ENCODE measurements around the gene IFT122.
"Not testable (repeated sequence)": the region's sequence is repeated elsewhere in the genome, so short reads cannot be mapped to it uniquely, and the experiment has no call there.

The IFT122 gene

DNA sequence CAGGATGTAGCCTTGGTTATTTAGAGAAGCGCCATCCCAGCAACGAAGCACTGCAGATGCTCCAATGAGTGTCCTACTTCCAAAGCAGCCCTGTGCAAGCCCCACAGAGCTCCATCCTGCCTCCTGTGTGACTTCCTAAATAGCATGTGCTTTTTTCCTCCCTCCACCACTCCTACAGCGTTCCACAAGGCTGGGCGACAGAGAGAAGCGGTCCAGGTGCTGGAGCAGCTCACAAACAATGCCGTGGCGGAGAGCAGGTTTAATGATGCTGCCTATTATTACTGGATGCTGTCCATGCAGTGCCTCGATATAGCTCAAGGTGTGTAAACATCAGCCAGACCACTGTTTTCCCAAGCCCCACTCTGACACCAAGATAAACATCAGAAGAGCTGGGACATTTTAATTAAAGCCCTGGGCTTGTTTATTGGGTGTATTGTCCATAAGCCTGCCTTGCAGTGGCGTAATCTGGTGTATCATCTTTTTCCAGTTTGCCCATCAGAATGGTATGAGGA, 66.3 kb downstream of the IFT122 start:
- Histone ChIP-seq H2AFZ (ENCODE audit: low read length, unreplicated experiment) (no peak overlapping the region), H3K36me3 (ENCODE audit: insufficient read depth, low read length) (0 out of 2 replicates have a peak, but pooled peaks cover 6% of the 10 kb centered on the region), H3K4me3 (ENCODE audit: low read depth, low read length) (no peak overlapping the region), H3K4me1 (ENCODE audit: control insufficient read depth, insufficient read depth, low read length, unreplicated experiment) (no peaks in the 10 kb centered on the region), H3K79me2 (ENCODE audit: control insufficient read depth, insufficient read depth, low read length, unreplicated experiment) (no peaks in the 10 kb centered on the region), H3K27ac (ENCODE audit: low read depth, low read length) (no peak overlapping the region), H3K27me3 (ENCODE audit: insufficient read depth, low read length) (no peaks in the 10 kb centered on the region)

DNA sequence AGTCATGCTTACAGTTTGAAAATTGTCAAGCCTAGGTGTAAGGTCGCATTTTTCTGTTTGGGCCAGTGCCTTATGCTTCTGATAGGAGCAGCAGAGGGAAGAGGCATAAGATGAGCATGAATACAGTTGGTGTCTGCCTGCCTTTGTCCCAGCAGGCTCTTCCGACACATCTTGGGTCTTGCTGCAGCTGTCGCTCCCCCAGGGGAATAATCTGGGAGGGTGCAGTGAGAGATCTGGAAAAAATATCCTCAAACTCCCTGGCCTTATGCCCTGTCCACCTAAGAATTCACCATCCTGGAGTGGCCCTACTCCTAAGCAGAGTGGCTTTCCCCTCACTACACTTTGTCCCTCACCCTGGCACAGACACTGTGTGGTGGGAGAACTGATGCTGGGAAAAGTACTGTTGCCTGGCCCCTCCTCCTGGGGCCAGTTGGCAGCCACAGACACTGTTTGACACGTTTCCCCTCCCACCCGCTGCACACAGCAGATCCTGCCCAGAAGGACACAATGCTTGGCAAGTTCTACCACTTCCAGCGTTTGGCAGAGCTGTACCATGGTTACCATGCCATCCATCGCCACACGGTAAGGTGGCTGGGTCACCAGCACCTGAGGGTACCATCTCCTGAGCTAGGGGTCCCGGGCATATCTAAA, 67.3 kb downstream of the IFT122 start:
- Histone ChIP-seq H3K27ac (ENCODE audit: low read depth, low read length) (no peak overlapping the region), H3K4me3 (ENCODE audit: low read depth, low read length) (no peak overlapping the region), H3K36me3 (ENCODE audit: insufficient read depth, low read length) (0 out of 2 replicates have a peak, but pooled peaks cover 6% of the 10 kb centered on the region), H3K79me2 (ENCODE audit: control insufficient read depth, insufficient read depth, low read length, unreplicated experiment) (no peaks in the 10 kb centered on the region), H2AFZ (ENCODE audit: low read length, unreplicated experiment) (no peak overlapping the region), H3K4me1 (ENCODE audit: control insufficient read depth, insufficient read depth, low read length, unreplicated experiment) (no peaks in the 10 kb centered on the region), H3K27me3 (ENCODE audit: insufficient read depth, low read length) (no peaks in the 10 kb centered on the region)

DNA sequence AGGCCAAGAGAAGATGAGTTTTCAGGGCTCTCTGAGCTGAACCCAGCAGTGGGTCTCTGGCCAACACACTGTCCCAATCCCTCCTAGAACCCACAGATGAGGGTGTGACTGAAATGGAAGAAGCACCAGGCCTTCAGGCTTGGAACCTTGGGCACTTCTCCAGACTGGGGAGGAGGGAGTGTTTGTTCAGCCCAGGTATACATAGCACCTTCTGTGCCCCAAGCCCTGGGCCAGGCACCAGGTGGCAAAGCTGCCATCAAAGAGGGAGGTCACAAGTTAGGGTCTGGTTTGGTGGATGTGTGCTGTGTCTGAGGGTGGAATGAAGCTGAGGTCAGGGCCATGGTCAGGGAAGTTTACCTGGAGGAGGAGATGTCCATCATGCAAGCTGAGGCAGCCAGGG, 72.6 kb downstream of the IFT122 start:
- Histone ChIP-seq H2AFZ (ENCODE audit: low read length, unreplicated experiment) (no peak overlapping the region), H3K27me3 (ENCODE audit: insufficient read depth, low read length) (no peaks in the 10 kb centered on the region), H3K79me2 (ENCODE audit: control insufficient read depth, insufficient read depth, low read length, unreplicated experiment) (no peaks in the 10 kb centered on the region), H3K27ac (ENCODE audit: low read depth, low read length) (no peak overlapping the region), H3K4me3 (ENCODE audit: low read depth, low read length) (no peak overlapping the region), H3K36me3 (ENCODE audit: insufficient read depth, low read length) (no peaks in the 10 kb centered on the region), H3K4me1 (ENCODE audit: control insufficient read depth, insufficient read depth, low read length, unreplicated experiment) (no peaks in the 10 kb centered on the region)

DNA sequence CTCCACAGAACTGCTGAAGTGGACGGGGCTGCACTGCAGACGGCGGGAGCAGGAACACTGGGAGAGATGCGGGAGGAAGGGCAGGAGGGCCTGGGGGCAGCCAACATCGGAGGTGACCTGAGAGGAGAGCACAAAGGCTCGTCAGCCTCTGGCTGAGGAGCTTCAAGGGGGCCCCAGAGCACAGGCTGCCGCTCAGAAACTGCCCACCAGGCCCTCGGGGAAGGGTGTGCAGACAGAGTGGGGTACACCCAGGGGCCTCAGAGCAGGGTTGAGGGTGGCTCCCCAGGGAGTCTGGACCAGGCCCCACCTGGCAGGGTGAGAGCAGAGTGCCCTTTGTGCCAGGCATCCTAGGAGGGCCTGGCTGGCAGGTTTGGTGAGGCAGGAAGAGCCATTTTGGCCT, 73.7 kb downstream of the IFT122 start:
- Histone ChIP-seq H3K27me3 (ENCODE audit: insufficient read depth, low read length) (no peaks in the 10 kb centered on the region), H3K36me3 (ENCODE audit: insufficient read depth, low read length) (no peaks in the 10 kb centered on the region)

GRCh38 chr3:129514110-129514509, 74.1 kb downstream of the IFT122 start:
- no peaks in the 10 kb centered on the region for H3K4me1 ChIP-seq (ENCODE audit: control insufficient read depth, insufficient read depth, low read length, unreplicated experiment)
- H3K4me3 ChIP-seq (ENCODE audit: low read depth, low read length): no peak overlapping the region
- H3K79me2 ChIP-seq (ENCODE audit: control insufficient read depth, insufficient read depth, low read length, unreplicated experiment): no peaks in the 10 kb centered on the region
- H3K27ac ChIP-seq (ENCODE audit: low read depth, low read length): no peak overlapping the region
- no peak overlapping the region for H2AFZ ChIP-seq (ENCODE audit: low read length, unreplicated experiment)
- no peaks in the 10 kb centered on the region for H3K27me3 ChIP-seq (ENCODE audit: insufficient read depth, low read length)
- no peaks in the 10 kb centered on the region for H3K36me3 ChIP-seq (ENCODE audit: insufficient read depth, low read length)

More for the DNA sequence above, 73.7 kb downstream of the IFT122 start:
- Histone ChIP-seq H3K4me1 (ENCODE audit: control insufficient read depth, insufficient read depth, low read length, unreplicated experiment) (no peaks in the 10 kb centered on the region), H3K79me2 (ENCODE audit: control insufficient read depth, insufficient read depth, low read length, unreplicated experiment) (no peaks in the 10 kb centered on the region), H3K27ac (ENCODE audit: low read depth, low read length) (no peak overlapping the region), H2AFZ (ENCODE audit: low read length, unreplicated experiment) (no peak overlapping the region), H3K4me3 (ENCODE audit: low read depth, low read length) (no peak overlapping the region)

- Histone ChIP-seq H3K4me3 (ENCODE audit: low read depth, low read length) (no peak overlapping the region), H3K27ac (ENCODE audit: low read depth, low read length) (no peak overlapping the region), H3K79me2 (ENCODE audit: control insufficient read depth, insufficient read depth, low read length, unreplicated experiment) (no peaks in the 10 kb centered on the region), H3K27me3 (ENCODE audit: insufficient read depth, low read length) (no peaks in the 10 kb centered on the region), H3K36me3 (ENCODE audit: insufficient read depth, low read length) (no peaks in the 10 kb centered on the region), H3K4me1 (ENCODE audit: control insufficient read depth, insufficient read depth, low read length, unreplicated experiment) (no peaks in the 10 kb centered on the region), H2AFZ (ENCODE audit: low read length, unreplicated experiment) (no peak overlapping the region)
These were observed 74.5 kb downstream of the IFT122 start for GRCh38 chr3:129514563-129514962.

- not testable (repeated sequence) for H3K36me3 ChIP-seq (ENCODE audit: insufficient read depth, low read length); H3K27ac ChIP-seq (ENCODE audit: low read depth, low read length); H2AFZ ChIP-seq (ENCODE audit: low read length, unreplicated experiment); H3K4me1 ChIP-seq (ENCODE audit: control insufficient read depth, insufficient read depth, low read length, unreplicated experiment); H3K4me3 ChIP-seq (ENCODE audit: low read depth, low read length); H3K27me3 ChIP-seq (ENCODE audit: insufficient read depth, low read length); H3K79me2 ChIP-seq (ENCODE audit: control insufficient read depth, insufficient read depth, low read length, unreplicated experiment)
These were observed 75.2 kb downstream of the IFT122 start for GRCh38 chr3:129515108-129515820.

DNA sequence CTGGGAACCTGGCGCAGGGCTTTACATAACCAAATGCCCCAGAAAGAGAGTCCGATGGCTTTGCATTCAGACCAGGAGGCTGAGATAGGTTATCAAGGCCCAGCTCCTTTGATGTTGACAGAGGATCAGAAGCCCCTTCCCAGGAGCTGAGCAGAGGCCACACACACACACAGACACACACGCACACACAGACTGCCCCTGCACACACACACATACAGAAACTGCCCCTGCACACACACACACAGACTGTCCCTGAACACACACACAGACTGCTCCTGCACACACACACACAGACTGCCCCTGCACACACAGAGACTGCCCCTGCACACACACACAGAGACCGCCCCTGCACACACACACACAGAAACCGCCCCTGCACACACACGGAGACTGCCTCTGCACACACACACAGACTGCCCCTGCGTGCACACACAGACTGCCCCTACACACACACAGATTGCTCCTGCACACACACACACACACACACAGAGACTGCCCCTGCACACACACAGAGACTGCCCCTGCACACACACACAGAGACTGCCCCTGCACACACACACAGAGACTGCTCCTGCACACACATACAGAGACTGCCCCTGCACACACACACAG, 75.9 kb downstream of the IFT122 start:
- not testable (repeated sequence) for H3K4me1 ChIP-seq (ENCODE audit: control insufficient read depth, insufficient read depth, low read length, unreplicated experiment); H3K4me3 ChIP-seq (ENCODE audit: low read depth, low read length); H3K27me3 ChIP-seq (ENCODE audit: insufficient read depth, low read length); H3K27ac ChIP-seq (ENCODE audit: low read depth, low read length); H2AFZ ChIP-seq (ENCODE audit: low read length, unreplicated experiment); H3K79me2 ChIP-seq (ENCODE audit: control insufficient read depth, insufficient read depth, low read length, unreplicated experiment); H3K36me3 ChIP-seq (ENCODE audit: insufficient read depth, low read length)

DNA sequence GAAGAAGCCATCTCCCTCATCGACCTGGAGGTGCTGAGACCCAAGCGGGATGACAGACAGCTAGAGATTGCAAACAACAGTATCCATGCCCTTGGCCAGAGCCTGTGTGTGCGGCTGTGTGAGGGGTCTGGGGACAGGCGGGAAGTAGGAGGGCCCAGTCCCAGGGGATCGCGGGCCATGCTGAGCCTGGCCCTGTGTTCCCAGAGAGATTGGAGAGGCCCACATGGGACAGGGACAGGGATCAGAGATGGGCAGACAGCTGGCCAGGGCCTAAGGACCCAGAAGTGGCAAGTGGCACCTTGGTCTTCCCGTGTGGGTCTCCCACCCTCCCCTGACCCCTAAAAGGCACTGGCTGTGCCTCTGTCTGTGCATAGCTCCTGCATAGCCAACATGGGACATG, 77.5 kb downstream of the IFT122 start:
- no peak overlapping the region for H3K4me3 ChIP-seq (ENCODE audit: low read depth, low read length)
- H3K4me1 ChIP-seq (ENCODE audit: control insufficient read depth, insufficient read depth, low read length, unreplicated experiment): no peaks in the 10 kb centered on the region
- no peak overlapping the region for H3K27ac ChIP-seq (ENCODE audit: low read depth, low read length)
- no peaks in the 10 kb centered on the region for H3K36me3 ChIP-seq (ENCODE audit: insufficient read depth, low read length)
- no peaks in the 10 kb centered on the region for H3K79me2 ChIP-seq (ENCODE audit: control insufficient read depth, insufficient read depth, low read length, unreplicated experiment)
- H2AFZ ChIP-seq (ENCODE audit: low read length, unreplicated experiment): no peak overlapping the region
- H3K27me3 ChIP-seq (ENCODE audit: insufficient read depth, low read length): no peaks in the 10 kb centered on the region

DNA sequence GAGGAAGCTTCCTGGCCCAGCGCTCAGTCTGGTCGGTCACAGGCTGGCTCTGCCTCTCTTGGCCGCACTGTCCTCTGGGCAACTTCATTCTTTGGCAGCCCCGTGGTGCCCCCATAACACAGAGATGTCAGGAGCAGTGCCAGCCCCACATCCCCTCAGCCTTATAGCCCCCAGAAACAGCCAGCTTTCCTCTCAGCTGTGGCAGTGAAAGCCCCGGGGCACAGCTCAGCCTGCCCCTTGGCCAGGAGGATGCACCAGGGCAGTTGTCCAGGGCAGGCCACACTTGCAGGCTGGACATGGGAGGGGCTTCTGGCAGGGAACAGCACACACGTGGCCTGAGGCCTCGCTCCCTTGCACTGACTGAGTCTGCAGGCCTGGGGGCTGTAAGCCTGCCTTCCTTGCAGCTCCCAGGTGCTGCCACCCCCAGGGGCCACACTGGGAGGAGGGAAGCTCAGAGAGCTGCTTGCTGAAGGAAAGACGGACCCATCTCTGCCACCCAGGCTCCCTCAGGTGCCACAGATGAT, 78.1 kb downstream of the IFT122 start:
- Histone ChIP-seq H3K4me3 (ENCODE audit: low read depth, low read length) (no peak overlapping the region), H3K4me1 (ENCODE audit: control insufficient read depth, insufficient read depth, low read length, unreplicated experiment) (no peaks in the 10 kb centered on the region), H3K79me2 (ENCODE audit: control insufficient read depth, insufficient read depth, low read length, unreplicated experiment) (no peaks in the 10 kb centered on the region), H3K36me3 (ENCODE audit: insufficient read depth, low read length) (no peaks in the 10 kb centered on the region), H3K27me3 (ENCODE audit: insufficient read depth, low read length) (no peaks in the 10 kb centered on the region), H3K27ac (ENCODE audit: low read depth, low read length) (no peak overlapping the region), H2AFZ (ENCODE audit: low read length, unreplicated experiment) (no peak overlapping the region)
